HL-60/S4 treated with retinoic acid at 250 ng/mL for 4 days and 3 days (cell line): ENCODE results near the gene ZFAND3.

Experiments
- in situ Hi-C: fragments of 300-500 bp; cut with MboI; formaldehyde crosslinking; loops from 2 replicates; pipeline ENCODE4 v1.7.0; 2022; ENCODE audit warnings: low sequenced_read_pairs

Gene ZFAND3

DNA sequence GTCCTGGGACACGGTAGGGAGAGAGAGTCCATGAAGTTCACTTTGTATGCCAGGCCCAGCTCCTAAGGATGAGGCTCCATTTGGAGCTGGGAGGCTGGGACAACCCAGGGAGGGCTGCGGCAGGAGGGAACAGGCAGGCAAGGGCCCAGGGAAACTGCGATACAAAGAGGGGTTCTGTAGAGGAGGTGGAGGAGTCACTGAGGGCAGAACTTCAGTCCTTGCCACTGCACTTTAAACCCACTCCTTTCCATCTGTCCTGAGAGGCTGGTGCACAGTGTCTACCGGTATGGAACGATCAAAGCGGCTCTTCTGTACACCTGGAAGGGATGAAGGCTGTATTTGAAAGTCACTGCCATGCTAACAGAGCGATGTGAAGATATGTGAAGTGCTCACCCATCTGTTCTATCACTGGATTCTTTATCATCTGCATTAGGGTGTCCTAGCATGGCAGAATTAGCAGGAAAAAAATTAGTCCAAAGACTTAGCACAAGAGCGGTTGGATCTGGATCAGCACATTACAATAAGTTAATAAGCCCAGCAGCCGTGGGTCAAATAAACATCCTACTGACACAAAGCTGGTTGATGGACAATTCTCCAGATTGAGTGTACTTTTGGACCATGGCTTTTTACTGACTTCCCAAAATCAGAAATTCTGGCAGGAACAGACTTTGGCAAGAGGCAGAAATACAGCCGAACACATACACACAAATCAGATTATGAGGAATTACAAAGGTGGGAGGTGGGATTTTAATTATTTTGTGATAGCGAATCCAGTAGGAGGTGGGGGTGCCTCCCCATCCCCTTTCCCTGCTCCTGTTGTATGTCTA is 20.9 kb upstream of the ZFAND3 start:
- in situ Hi-C loops = no loop called here

DNA sequence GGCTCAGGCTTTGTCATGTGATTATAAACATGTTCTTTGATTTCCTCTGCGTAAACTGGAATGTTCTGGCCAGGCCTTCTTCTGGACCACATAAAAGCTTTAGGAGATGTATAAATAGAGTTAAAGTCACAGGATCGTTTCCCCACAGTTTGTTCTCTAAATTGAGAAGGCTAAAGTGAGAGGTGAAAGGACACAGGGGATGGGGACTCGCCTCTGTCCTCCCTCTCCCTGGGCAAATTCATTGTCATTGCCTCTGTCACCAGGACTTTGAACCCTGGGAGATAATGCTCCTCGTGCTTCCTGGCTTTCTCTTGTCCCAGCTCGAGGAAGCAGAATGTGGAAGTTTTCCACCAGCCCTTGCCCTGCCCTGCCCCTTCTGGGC is 20.3 kb upstream of the ZFAND3 start:
- in situ Hi-C loops = no loop called here

DNA sequence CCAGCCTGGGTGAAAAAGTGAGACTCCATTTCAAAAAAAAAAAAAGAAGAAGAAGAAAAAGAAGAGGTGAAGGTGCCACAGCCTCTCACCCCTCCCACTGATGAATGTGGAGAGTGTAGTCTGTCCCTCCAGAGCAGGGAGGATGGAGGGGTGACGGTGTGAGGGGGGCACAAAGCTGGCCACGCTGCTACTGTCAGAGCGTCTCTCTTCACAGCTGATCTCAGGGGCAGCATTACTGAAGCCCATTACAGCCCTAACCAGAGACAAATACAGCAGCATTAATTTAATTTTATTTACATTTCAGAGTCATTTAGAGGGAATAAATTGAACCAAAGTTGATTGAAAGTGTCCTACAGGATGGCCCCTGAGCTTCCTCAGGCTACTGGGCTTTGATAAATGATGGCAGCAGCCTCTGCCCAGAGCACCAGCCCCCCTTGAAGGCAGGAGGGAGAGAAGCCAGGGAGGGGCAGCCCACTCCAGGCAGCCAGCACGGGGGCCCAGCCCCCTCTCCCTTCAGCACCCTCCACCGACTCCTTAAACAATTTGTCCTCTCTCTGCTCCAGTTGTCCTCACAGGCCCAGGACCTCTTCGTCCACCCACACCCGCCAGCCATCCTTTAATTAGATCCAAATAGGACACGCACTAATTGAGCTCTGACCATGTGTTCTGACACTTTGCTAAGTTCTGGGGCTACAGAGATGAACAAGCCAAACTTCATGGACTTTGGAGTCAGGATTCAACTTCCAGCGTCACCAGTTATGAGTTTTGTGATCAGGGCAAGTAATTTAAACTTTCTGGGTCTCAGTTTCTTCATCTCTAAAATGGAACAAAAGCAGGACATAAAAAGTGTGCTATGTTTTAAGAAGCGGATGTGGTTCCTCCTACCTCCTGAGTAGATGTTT is 18.6 kb upstream of the ZFAND3 start:
- in situ Hi-C loops = no loop called here

DNA sequence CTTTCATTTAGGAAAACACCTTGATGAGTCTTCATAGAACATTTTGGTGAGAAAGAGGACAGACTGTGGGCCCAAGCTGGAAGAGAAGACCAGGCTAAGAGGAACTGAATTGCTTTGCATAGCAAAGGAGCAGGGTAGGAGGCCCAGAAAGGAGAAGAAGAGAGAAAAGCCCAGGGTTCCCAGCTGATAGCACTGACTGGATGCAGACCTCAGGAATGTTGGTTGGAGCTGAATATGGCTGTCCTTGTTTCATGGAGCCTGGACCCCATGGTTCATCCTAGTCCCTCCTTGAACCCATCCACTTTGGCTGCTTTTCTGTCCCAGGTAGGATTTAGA is 18.0 kb upstream of the ZFAND3 start:
- in situ Hi-C loops = no loop called here

DNA sequence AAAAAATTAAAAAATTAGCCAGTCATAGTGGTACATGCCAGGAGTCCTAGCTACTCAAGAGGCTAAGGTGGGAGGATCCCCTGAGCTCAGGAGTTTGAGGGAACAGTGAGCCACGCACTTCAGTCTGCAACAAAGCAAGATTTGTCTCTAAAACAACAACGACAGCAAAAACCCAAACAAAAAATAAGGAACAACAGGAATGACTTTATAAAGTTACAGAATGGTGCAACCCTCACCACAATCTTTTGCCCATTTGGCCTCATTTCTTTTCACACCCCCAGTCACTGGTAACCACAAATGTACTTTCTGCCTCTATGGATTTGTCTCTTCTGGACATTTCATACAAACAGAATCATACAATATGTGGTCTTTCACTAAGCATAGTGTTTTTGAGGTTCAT is 16.7 kb upstream of the ZFAND3 start:
- in situ Hi-C loops = no loop called here

DNA sequence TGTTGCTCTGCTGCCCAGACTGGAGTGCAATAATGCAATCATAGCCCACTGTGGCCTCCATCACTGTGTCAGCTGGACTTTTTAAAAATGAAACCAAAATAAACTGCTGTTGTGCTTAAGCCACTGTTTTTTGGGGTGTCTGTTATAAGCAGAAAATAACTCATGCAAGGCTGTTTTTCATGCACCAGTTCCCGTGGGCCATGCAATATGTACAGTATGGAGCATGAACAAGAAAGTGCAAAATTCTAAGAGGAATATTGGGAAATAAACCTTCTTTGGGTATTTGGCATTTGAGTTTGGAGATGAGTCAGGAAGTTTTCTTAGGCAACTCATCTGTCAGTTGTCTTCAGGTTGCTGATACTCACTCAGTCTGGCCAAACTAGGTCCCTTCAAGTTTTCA is 14.9 kb upstream of the ZFAND3 start:
- in situ Hi-C loops = no loop called here

DNA sequence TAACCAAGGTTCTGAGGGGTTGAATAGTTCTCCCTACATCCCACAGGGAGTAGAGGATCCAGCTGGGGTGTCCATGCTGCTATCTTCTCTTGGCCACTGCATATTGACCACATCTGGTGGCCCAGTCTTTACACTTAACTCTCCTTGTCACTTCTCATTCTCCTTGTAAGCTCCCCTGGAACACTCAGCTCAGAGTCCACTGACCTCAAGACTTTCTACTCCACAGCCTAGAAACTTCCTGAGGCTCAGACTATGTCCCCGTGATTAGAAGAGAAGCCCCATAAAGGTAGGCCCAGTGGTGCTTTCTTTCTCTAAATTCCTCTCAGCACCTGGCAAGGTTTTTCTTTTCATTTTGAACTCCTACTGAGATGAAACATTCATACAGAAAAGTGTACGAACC is 13.3 kb upstream of the ZFAND3 start:
- in situ Hi-C loops = no loop called here

DNA sequence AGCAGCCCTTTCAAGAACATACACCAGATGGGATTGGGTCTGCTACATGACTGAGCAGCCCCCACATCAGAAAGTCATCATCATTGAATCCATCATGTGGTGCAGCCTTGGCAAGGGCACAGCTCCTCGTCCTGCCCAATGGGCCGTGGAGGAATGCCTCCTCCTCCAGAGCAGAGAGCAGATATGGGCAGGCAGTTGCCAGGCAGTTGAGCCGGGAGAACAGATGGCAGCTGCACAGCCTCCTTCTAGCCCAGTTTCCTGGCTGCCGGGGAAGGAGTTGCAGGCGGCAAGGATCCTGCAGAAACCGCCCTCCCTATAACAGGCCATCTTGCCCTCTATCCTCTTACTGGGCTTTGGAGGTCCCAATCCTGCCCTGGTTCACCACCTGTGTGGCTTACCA is 11.9 kb upstream of the ZFAND3 start:
- in situ Hi-C loops = no loop called here

DNA sequence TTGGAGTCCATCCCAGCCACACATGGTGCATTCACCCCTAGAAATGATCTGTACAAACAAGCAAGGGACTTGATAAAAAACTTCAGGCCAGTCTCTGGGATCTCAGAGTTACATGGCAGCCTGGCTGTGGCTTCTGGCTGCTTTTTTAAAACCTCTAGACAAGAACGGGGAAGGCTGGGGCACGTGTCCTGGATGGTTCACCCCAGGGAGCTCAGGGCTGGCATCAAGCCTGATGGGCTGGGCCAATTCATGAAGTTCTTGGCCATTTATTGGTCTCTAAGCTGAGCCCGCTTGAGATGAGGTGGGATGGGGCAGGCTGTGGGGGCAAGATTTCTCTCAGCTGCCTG is 10.4 kb upstream of the ZFAND3 start:
- in situ Hi-C loops = no loop called here

DNA sequence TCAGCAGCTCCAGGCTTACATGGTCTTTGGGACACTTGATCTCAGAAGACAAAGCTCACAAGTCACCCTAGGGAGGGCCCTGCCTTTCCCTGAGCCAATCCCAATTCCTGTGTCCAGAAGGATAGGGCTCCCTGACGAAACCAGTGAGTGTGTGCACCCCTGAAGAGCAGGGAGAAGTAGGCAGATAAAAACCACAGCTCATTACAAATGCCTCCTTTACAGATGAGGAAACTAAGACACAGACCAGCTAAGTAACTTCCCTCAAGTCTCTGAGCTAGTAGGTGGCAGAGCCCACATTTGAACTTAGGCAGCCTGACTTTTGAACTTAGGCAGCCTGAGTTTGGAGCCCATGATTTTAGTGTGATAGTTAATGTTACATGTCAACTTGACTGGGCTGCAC is 6.7 kb upstream of the ZFAND3 start:
- in situ Hi-C loops = no loop called here

DNA sequence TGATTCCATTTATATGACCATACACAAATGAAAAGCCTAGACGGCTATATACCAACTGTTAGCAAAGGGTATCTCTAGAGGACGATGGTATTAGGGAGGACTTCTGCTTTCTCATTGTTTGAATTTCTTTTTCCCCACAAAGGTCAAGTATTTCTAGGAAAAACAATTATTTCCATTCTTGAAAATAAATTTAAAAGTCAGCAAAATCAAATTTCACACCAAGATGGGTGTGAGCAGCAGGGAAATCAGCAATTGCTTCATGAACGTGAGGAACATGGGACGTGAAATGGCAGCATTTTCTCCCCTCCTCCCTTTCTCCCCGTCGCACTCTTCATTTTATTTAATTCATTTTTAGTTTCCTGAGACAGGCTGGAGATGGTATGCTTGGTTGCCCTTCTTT is 5.2 kb upstream of the ZFAND3 start:
- in situ Hi-C loops = no loop called here

DNA sequence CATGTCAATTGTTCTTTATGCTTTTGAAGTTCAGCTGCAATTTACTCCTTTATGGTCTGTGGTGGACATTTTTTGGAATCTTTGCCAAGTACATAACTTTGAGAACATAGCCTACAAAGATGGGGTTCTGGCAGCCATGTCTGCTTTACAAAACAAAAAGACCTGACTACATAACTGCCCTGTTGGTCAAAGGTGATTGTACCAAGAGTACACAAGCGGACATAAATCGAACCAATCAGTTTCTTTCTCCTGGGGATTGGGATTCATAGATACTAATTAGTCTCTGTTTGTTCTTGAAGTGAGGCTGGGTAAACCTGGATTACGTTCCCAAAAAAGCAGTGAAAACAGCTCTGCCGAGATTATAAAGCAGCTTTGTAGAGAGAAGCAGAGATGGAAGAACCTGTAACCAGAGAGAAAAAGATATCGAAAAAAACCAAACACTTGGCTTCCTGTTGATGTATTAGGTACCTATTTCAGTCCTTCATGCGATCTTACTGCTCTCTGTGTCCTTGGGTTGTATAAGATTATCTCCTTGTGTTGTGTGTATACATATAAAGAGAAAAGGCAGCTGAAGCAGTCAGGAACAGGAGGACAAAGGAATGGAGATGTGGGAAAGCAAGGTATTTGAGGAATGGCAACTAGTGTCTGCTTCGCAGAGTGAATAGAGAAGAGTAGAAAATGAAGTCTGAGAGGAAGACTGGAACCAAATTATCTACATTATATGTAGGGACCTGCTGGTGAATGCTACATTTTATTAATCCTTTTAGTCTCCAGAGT is 2.7 kb upstream of the ZFAND3 start:
- in situ Hi-C loops = no loop called here

DNA sequence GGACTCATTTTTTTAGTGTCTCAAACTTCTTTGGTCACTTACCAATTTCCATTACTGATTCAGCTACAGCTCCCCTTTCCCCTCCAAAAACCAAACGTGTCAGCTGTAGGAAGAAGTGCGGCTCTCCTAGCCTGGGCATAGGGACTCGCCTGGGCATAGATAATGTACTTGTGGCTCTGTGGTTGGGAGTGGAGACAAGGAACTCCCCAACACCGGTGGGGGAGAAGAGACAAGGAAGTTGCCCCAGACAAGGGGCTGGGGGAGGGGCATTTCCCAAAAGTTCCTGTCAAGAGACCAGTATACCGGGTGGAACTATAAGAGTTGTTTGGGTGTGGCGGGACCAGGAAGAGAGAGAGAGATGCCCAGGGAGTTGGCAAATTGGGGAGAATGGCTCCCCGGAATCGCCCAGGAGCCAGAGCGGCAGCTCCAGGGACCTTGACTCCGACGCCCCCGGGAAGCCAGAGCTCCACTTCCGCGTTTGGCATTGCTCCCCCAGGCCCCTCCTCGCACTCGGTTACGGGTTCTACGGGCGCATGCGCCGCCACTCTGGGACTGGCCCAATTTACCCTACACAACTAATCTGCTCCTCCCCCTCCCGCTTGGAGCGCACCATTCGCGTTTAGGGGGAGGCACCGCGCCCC is 871 bp upstream of the ZFAND3 start:
- in situ Hi-C loops = no loop called here

DNA sequence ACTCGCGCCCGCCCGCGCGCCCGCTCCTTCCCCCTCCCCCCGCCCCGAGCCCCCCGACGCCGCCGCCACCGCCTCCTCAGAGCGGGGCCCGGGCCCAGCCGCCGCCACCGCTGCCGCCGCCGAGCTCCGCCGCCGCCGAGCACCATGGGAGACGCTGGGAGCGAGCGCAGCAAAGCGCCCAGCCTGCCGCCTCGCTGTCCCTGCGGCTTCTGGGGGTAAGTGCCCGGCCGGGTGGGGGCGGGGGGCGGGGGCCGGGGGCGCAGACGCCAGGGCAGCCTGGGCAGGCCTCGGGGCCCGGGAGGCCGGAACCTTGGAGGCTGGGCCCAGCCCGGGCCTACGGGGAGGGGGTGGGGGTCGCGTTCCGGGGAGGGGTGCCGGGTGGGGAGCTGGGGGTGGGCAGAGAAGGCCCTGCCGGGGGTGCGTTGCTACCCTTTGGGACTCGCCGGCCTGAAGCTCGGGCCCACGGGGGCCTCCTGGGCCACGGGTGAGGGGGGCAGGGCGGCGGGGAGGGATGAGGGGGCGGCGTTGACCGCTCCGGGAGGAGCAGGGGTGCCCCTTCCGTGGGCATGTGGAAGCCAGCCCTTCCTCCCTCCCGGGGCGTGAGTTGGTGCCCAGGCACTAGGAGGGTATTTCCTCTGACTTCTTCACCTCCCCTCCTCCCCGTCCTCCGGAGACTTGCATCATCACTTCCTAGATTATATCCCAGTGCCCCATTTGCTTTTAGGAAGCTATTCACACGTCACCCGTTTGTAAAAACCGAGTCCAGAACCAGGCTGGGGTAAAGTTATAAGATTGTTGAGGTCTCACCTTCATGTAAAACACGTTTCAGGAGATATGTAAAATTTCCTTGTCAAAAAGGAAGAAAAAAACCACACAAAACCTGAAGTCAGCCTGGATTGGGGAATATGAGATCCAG is 533 bp downstream of the ZFAND3 start:
- in situ Hi-C loops = no loop called here

DNA sequence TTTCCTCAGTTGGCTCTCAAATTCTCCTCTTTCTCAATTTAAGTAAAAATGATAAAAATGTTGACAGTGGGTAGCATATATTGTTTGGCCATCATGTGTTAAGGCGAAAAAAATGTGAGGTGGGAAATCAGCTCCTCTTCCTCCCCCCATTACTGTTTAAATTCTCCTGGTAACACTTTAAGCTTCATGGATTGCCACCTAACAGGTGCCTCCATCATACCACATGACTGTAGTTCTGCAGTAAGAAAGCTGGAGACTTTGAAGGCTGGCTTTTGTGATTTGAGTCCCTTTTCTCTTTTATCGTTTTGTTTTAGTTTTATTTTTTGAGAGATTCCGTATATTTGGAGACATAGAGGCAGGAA is 1.2 kb downstream of the ZFAND3 start:
- in situ Hi-C loops = no loop called here

DNA sequence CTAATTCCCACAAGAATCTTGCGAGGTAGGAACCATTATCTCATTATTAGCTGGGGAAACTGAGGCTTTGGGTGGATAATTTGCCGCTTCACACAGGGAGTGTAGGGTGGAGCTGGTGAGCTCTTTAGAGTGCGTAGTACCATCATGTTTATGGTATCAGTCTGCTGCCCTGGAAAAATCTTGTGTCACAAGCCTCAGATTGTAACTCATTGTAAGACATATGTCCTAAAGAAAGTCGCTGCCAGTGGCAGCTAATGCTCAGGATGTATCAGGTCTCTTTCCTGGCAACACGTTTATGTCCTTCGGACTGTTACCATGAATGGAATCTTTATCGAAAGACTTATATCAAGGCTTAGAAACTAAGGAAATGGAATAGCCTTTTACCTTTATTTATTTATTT is 1.9 kb downstream of the ZFAND3 start:
- in situ Hi-C loops = no loop called here

DNA sequence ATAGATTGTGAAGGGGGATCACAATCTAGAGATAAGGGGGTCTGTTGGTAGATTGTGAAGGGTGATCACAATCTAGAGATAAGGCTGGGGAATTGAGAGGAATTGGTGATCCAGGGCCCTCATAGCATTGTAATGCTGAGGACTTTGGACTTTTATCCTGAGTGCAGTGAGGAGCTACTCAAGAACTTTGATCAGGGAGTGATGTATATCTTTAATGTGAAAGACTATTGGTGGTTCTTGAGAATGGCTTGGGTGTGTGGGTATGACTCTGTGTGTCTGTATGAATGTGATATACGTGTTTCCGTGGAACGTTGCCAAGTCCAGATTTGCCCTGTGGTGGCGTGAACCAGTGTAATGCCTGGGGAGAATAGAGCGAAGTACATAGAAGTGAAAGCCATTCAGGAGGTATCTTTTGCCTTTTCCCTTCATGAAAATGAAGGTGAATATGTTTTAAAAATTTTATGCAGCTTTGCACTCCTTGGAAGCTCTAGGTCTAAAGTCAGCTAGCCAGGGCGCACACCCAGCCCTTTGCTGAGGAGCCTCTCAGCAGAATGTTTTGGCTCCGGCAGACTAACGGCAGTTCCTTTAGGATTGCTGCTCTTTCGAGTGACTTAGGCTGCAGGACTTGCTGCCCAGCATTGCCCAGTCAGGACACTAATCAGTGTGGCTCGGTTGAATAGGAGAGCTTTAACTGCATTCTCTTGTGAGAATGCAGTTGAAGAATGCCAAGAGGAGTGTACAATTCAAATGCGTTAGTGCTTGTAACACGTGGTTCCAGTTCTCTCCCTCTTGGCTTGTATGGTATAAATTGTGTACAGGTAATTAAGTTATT is 3.5 kb downstream of the ZFAND3 start:
- in situ Hi-C loops = no loop called here

DNA sequence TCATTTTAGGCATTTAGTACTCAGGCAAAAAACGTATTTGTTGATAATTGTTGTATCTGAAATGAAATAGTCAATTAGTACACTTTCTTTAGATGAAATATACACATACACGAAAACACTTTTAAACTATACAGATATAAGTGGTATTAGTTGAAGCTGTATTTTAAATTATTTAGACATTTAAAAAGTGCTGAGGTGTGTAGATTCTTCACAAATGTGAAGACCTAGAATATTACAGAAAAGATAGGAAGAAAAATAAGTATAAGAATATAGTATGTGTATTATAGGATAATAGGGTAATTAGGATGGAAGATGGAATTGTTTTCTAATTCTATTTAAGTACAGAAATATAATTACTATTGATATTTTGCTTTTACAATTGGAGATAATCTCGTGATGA is 4.6 kb downstream of the ZFAND3 start:
- in situ Hi-C loops = no loop called here

DNA sequence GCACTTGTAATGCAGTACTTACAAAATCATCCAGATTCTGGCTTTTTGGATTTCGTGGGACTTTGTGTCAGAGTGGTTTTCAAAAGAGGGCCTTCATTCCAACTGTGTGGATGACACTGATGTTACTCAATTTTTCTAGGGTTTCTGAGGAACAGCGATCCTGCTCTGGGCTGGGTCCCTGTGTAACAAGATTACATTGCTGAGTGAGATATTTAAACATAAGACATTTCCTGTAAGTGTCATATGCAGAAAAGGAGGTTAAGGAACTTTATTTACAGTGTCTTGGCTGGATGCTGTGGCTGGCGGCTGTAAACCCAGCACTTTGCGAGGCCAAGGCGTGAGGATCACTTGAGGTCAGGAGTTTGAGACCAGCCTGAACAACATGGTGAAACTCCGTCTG is 6.7 kb downstream of the ZFAND3 start:
- in situ Hi-C loops = no loop called here
